BJ (cell line): Measurements from ENCODE around the gene PSMC2. TPM values are rescaled to one million over a fixed set of nuclear protein-coding genes. Genes with fewer than 3 reads are reported as not detected.

Experiments used
- CTCF ChIA-PET: fragments of 350-600 bp; formaldehyde crosslinking; extraction: SDS; loops from one replicate; lab custom pipeline; 2021; ENCODE audit warnings: antibody characterized with exemption, inconsistent platforms; lab: Yijun Ruan, JAX
- POLR2A ChIA-PET: fragments of 300-600 bp; sonication (Branson Sonifier 250); formaldehyde crosslinking; extraction: SDS; loops from one replicate; lab custom pipeline; 2021; ENCODE audit warnings: antibody characterized with exemption; lab: Charles Lee
- DNase-seq: peaks from one replicate; pipeline ENCODE4 v3.0.0-alpha.2; 2011; ENCODE audit warnings: low read depth
- H3K27me3 ChIP-seq: 2 replicates; pipeline ENCODE4 v1.6.0; 2011; ENCODE audit warnings: low read length; ENCODE audit not compliant: control insufficient read depth, insufficient read depth
- H3K36me3 ChIP-seq: 2 replicates; pipeline ENCODE4 v1.5.1; 2011; ENCODE audit warnings: low read length; ENCODE audit not compliant: control insufficient read depth, insufficient read depth
- H3K4me3 ChIP-seq: 2 replicates; pipeline ENCODE4 v1.5.1; 2011; ENCODE audit warnings: low read depth, mild to moderate bottlenecking, control low read depth, low read length
- CTCF ChIP-seq: IDR thresholded peaks from 2 replicates; pipeline ENCODE4 v1.5.1; 2011; ENCODE audit warnings: low read depth, mild to moderate bottlenecking, control low read depth, inconsistent platforms, low read length, moderate library complexity; ENCODE audit not compliant: insufficient read depth
- polyA plus RNA-seq: library from polyadenylated mRNA; depleted of rRNA; stranded (reverse); fragments of >200 nt; gene quantifications from 2 replicates; pipeline ENCODE4 v1.2.3, GENCODE V29; 2011

PSMC2 gene
- polyA plus RNA-seq, 1 experiment = 103 TPM

GRCh38 chr7:103338864-103339263 lies 8.6 kb upstream of the PSMC2 start:
- no peak for DNase-seq
- TF ChIP-seq CTCF = no peak
- Histone ChIP-seq H3K36me3 (peaks cover 3% of the 10 kb centered on the region), H3K4me3 (no peak overlapping the region), H3K27me3 (no peaks in the 10 kb centered on the region)
- ChIA-PET CTCF (interaction anchor here (0.9 kb wide), 1 partner anchor 27 kb away, joined by 3 read pairs; no protein-coding TSS in a partner anchor), POLR2A (no interaction called here)

- CTCF ChIA-PET = interaction anchor here (1.5 to 1.7 kb wide), 2 partner anchors 14 to 34 kb away, joined by 4 read pairs; no protein-coding TSS in a partner anchor
- Histone ChIP-seq H3K36me3 (peaks cover 3% of the 10 kb centered on the region), H3K27me3 (no peaks in the 10 kb centered on the region), H3K4me3 (no peak overlapping the region)
- no peak for TF ChIP-seq CTCF
- DNase-seq = no peak
- POLR2A ChIA-PET = no interaction called here
Observed at GRCh38 chr7:103341466-103341865, 6.0 kb upstream of the PSMC2 start.

- DNase-seq = no peak
- H3K36me3 ChIP-seq = peaks cover 3% of the 10 kb centered on the region
- H3K27me3 ChIP-seq = no peaks in the 10 kb centered on the region
- ChIA-PET POLR2A (no interaction called here), CTCF (interaction anchor here (1.1 to 1.4 kb wide), 3 partner anchors 11 to 32 kb away, joined by 3 to 4 read pairs (median 3); no protein-coding TSS in a partner anchor)
- peak overlapping the region; percentile 86 for H3K4me3 ChIP-seq
- no peak for TF ChIP-seq CTCF
Observed at GRCh38 chr7:103343332-103343731, 4.1 kb upstream of the PSMC2 start.

- DNase-seq = no peak
- peak overlapping the region; percentile 86 for H3K4me3 ChIP-seq
- POLR2A ChIA-PET = no interaction called here
- CTCF ChIA-PET = interaction anchor here (1.0 to 1.4 kb wide), 3 partner anchors 10 to 63 kb away, joined by 3 to 4 read pairs (median 3); no protein-coding TSS in a partner anchor
- H3K27me3 ChIP-seq = no peaks in the 10 kb centered on the region
- peaks cover 3% of the 10 kb centered on the region for H3K36me3 ChIP-seq
- TF ChIP-seq CTCF = no peak
Observed at GRCh38 chr7:103343758-103344452, 3.5 kb upstream of the PSMC2 start.

- TF ChIP-seq CTCF = no peak
- Histone ChIP-seq H3K4me3 (peak within 1 kb of the TSS; percentile 86), H3K27me3 (no peaks in the 10 kb centered on the region), H3K36me3 (peaks cover 3% of the 10 kb centered on the region)
- CTCF ChIA-PET = interaction anchor here (1.0 to 1.4 kb wide), 2 partner anchors 9 to 62 kb away, joined by 3 to 4 read pairs; no protein-coding TSS in a partner anchor
- peak; percentile 25 for DNase-seq
- POLR2A ChIA-PET = no interaction called here
Observed at GRCh38 chr7:103344453-103345149, 2.8 kb upstream of the PSMC2 start, which contains the start of gene DNAJC2. Gene DNAJC2 (minus strand): TSS chr7:103344767. CDS start chr7:103344622, 145 bp downstream.
